SK-N-SH (cell line): Measurements from ENCODE around the gene SHB.

Experiments used
- EP300 ChIP-seq, 2 experiments: IDR thresholded peaks; 2 replicates each; pipeline versions ENCODE4 v1.4.0 to v1.6.1; 2012; ENCODE audit warnings: borderline replicate concordance in 1 of 2, low read depth in 1 of 2, low read length in 1 of 2
- EZH2phosphoT487 ChIP-seq: fragments of 200-600 bp; sonication (generic); IDR thresholded peaks from 2 replicates; pipeline ENCODE4 v1.6.1; 2017; ENCODE audit warnings: low read depth, mixed run types, mild to moderate bottlenecking, antibody characterized with exemption, moderate library complexity, borderline replicate concordance
- GABPA ChIP-seq: IDR thresholded peaks from 2 replicates; pipeline ENCODE4 v1.4.0; 2012; ENCODE audit warnings: low read depth, mild to moderate bottlenecking
- MEF2A ChIP-seq: IDR thresholded peaks from 2 replicates; pipeline ENCODE4 v1.4.0; 2012; ENCODE audit warnings: low read depth, borderline replicate concordance
- POLR2AphosphoS5 ChIP-seq: IDR thresholded peaks from 2 replicates; pipeline ENCODE4 v1.6.1; 2012; ENCODE audit warnings: low read depth, low read length
- RAD21 ChIP-seq: IDR thresholded peaks from 2 replicates; pipeline ENCODE4 v1.6.1; 2012; ENCODE audit warnings: mild to moderate bottlenecking, low read length
- SIN3A ChIP-seq: IDR thresholded peaks from 2 replicates; pipeline ENCODE4 v1.6.1; 2012; ENCODE audit warnings: low read depth, mild to moderate bottlenecking, low read length, moderate library complexity, borderline replicate concordance
- TAF1 ChIP-seq: IDR thresholded peaks from 2 replicates; pipeline ENCODE4 v1.6.1; 2012; ENCODE audit warnings: low read depth, mild to moderate bottlenecking, low read length, moderate library complexity, borderline replicate concordance
- TCF12 ChIP-seq: IDR thresholded peaks from 2 replicates; pipeline ENCODE4 v1.4.0; 2012
- TF ChIP-seq, protein P1 (sequence below): fragments of 200-600 bp; sonication (generic); IDR thresholded peaks from 2 replicates; pipeline ENCODE4 v1.6.1; 2017; ENCODE audit warnings: antibody characterized with exemption, mild to moderate bottlenecking, moderate library complexity
- TF ChIP-seq, protein P2 (sequence below): IDR thresholded peaks from 2 replicates; pipeline ENCODE4 v1.4.0; 2012; ENCODE audit warnings: low read depth

DNA sequence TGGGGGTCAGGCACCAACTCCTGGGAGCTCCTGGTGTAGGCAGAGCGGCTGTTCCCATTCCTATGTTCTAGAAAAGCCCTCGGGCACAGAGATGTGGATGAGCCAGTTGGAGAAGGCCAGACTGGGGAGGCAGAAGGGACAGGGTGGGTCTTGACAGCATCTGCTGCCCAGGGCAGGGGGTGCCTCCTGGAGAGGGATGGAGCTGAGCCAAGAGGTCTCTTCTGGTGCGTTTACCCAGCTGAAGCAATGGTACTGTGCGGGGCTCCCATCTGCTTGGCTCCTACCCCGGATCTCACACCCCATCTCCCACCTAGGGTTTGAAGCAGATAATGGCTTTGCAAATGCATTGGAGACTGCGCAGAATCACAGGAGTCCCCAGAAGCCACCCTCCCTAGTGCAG is 41.3 kb downstream of the SHB start:
- TF ChIP-seq, protein P1, sequence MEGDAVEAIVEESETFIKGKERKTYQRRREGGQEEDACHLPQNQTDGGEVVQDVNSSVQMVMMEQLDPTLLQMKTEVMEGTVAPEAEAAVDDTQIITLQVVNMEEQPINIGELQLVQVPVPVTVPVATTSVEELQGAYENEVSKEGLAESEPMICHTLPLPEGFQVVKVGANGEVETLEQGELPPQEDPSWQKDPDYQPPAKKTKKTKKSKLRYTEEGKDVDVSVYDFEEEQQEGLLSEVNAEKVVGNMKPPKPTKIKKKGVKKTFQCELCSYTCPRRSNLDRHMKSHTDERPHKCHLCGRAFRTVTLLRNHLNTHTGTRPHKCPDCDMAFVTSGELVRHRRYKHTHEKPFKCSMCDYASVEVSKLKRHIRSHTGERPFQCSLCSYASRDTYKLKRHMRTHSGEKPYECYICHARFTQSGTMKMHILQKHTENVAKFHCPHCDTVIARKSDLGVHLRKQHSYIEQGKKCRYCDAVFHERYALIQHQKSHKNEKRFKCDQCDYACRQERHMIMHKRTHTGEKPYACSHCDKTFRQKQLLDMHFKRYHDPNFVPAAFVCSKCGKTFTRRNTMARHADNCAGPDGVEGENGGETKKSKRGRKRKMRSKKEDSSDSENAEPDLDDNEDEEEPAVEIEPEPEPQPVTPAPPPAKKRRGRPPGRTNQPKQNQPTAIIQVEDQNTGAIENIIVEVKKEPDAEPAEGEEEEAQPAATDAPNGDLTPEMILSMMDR: no peak
- TF ChIP-seq EZH2phosphoT487 (no peak), TCF12 (no peak), SIN3A (no peak), TAF1 (no peak), MEF2A (no peak), EP300 (IDR thresholded peaks at IDR 0.05; ENCODE audit: borderline replicate concordance in 1 of 2, low read depth in 1 of 2, low read length in 1 of 2) (no peak), GABPA (no peak), POLR2AphosphoS5 (no peak), RAD21 (no peak)
- TF ChIP-seq, protein P2, sequence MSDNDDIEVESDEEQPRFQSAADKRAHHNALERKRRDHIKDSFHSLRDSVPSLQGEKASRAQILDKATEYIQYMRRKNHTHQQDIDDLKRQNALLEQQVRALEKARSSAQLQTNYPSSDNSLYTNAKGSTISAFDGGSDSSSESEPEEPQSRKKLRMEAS: no peak
